ENCODE measurements around the gene CTIF. TPM values are rescaled to one million over a fixed set of nuclear protein-coding genes. Genes with fewer than 3 reads are reported as not detected.
A peak's percentile ranks its signal among the peaks of the same experiment; 100 is the strongest.

The CTIF gene
- total and polyA plus RNA-seq, 5 donors: 41.0 to 78.2 (median 48.5) TPM

DNA sequence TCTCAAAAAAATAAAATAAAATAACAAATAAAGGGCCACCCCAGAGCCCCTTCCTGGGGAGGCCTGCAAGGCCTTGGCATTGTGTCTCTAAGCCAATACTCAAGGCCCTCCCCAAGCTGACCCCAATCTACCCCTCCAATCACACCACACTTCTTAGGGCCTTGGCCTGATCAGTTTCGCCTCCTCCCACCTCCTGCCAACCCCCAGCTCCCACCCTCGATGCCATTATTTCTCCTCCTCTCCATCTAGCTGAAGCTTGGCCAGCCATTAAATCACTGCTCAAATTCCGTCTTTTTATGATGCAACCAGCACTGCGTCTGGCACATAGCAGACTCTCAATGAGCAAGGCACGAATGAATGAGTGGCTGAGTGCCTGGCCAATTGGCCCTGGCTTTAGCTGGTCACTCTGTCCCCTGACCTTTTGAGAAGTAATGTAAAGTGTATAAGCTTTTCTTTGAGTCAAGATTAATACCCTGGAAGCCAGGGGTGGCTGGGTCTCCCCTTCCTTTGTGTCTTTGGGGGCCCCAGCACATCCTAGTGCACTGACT is 356.0 kb downstream of the CTIF start:
- H3K27me3 ChIP-seq (ENCODE audit: control insufficient read depth, insufficient read depth): no peaks in the 10 kb centered on the region
- intact Hi-C loops (cut with DNase I): no loop called here
- no peak overlapping the region for H3K4me3 ChIP-seq (ENCODE audit: low read length)
- H3K4me1 ChIP-seq (ENCODE audit: control insufficient read depth, insufficient read depth, low read length): peaks cover 4% of the 10 kb centered on the region
- peak; percentile 72 to 86 (median 74) for DNase-seq
- 69% methylated on average over 5 of the region's 5 CpGs for WGBS
- no peaks in the 10 kb centered on the region for H3K9me3 ChIP-seq (ENCODE audit: control insufficient read depth, low read length)
- peak; percentile 44 to 53 for ATAC-seq
- H3K27ac ChIP-seq (ENCODE audit: low read length): no peak overlapping the region

DNA sequence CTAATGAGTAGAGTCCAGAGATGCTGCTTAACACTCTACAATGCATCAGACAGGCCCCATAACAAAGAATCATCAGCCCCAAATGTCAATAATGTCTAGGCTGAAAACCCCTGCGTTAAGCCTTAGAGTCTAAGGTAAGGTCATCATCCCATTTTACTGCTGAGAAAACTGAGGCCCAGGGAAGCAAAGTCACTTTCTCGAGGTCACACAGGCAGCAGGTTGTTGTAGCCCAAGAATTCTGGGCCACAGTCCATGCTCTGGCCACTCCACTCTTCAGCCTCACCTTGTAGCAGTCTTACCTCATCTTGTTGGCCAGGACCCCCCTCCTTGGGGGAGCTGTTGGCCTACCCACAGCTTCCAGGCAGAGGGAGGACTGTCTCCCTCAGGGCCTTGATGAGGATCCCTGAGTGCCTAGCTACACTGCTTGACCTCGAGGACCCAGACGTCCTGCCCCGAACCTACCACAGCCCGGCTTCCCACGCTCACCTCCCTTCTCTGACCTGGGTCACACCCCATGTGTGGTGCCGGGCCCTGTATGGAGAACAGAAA is 357.6 kb downstream of the CTIF start:
- Histone ChIP-seq H3K4me3 (ENCODE audit: low read length) (no peak overlapping the region), H3K27ac (ENCODE audit: low read length) (no peak overlapping the region), H3K9me3 (ENCODE audit: control insufficient read depth, low read length) (no peaks in the 10 kb centered on the region), H3K27me3 (ENCODE audit: control insufficient read depth, insufficient read depth) (no peaks in the 10 kb centered on the region), H3K4me1 (ENCODE audit: control insufficient read depth, insufficient read depth, low read length) (peaks cover 4% of the 10 kb centered on the region)
- ATAC-seq (no peak), DNase-seq (no peak)
- intact Hi-C loops (cut with DNase I): no loop called here
- WGBS: 88% methylated on average over 8 of the region's 8 CpGs

DNA sequence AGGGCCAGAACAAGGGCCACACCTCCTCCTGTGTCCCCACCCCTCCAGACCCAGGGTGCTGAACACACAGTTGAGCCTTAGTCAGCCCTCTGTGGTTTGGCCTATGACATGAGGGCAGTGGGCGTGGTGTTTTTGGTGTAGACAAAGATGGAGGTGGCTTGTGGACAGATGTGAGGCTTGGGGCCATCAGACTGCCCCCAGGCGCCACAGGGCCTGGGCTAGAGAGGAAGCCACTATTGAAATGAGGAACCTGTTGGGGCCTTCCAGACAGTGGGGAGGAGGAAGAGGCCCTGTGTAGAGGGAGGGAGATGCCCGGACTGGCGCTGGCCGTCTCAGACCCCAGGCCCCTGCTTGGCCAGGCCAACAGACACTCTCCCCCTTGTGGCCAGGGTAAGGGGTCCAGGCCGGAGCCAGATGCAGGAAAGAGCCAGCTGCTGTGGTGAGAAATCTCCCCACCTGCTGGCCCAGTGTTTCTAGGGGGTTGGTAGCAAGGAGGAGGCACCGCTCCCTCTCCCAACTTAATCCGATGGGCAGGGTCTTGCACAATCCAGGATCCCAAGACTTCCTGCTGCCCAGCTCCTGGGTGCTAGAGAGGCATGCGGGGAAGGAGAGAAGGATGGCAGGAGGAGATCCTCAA is 358.2 kb downstream of the CTIF start:
- Histone ChIP-seq H3K27ac (ENCODE audit: low read length) (peak overlapping the region; percentile 76), H3K4me3 (ENCODE audit: low read length) (no peak overlapping the region), H3K27me3 (ENCODE audit: control insufficient read depth, insufficient read depth) (no peaks in the 10 kb centered on the region), H3K9me3 (ENCODE audit: control insufficient read depth, low read length) (no peaks in the 10 kb centered on the region), H3K4me1 (ENCODE audit: control insufficient read depth, insufficient read depth, low read length) (peaks cover 6% of the 10 kb centered on the region)
- ATAC-seq (peak; percentile 63), DNase-seq (peak; percentile 75 to 91 (median 87))
- WGBS: 86% methylated on average over 9 of the region's 9 CpGs
- intact Hi-C loops (cut with DNase I): no loop called here

DNA sequence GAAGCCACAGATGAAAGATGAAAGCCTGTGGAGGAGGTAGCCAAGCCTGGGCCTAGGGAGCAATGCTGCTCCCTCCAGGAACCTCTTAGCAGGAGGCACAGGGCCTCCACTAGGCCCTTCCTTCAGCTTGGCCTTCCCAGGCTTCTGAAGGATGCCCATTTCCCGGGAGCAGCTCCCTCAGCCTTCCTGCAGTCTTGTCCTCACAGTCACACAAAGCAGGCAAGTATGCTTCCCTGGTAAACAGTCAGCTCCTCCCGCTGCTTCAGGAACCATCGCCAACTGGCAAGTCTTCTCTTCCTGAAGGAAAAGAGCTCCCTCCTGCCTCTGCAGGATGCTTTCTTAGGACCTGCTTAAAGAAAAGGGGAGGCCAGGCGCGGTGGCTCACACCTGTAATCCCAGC is 358.7 kb downstream of the CTIF start:
- Histone ChIP-seq H3K9me3 (ENCODE audit: control insufficient read depth, low read length) (no peaks in the 10 kb centered on the region), H3K4me1 (ENCODE audit: control insufficient read depth, insufficient read depth, low read length) (peaks cover 11% of the 10 kb centered on the region), H3K27me3 (ENCODE audit: control insufficient read depth, insufficient read depth) (no peaks in the 10 kb centered on the region), H3K4me3 (ENCODE audit: low read length) (no peak overlapping the region), H3K27ac (ENCODE audit: low read length) (peak overlapping the region; percentile 76)
- 61% methylated on average over 5 of the region's 5 CpGs for WGBS
- ATAC-seq (no peak), DNase-seq (peak in 1 of 3 donors; percentile 77)
- intact Hi-C loops (cut with DNase I): no loop called here

DNA sequence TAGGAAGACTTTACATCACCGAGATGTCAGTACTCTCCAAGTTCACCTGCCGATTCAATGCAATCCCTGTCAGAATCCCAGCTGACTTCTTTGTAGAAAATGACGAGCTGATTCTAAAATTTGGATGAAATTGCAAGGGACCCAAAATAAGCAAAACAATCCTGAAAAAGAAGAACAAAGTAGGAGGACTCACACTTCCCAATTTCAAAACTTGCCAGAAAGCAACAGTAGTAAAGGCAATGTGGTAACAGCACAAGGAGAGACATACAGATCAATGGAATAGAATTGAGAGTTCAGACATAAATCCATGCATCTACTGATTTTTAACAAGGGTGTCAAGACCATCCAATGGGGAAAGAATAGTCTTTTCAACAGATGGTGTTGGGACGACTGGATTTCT is 359.7 kb downstream of the CTIF start:
- Histone ChIP-seq H3K27me3 (ENCODE audit: control insufficient read depth, insufficient read depth) (no peaks in the 10 kb centered on the region), H3K4me3 (ENCODE audit: low read length) (no peak overlapping the region), H3K9me3 (ENCODE audit: control insufficient read depth, low read length) (no peaks in the 10 kb centered on the region), H3K4me1 (ENCODE audit: control insufficient read depth, insufficient read depth, low read length) (peaks cover 13% of the 10 kb centered on the region), H3K27ac (ENCODE audit: low read length) (no peak overlapping the region)
- no peak for DNase-seq
- 75% methylated on average over 4 of the region's 4 CpGs for whole genome bisulfite sequencing
- intact Hi-C loops (cut with DNase I): no loop called here
- no peak for ATAC-seq

DNA sequence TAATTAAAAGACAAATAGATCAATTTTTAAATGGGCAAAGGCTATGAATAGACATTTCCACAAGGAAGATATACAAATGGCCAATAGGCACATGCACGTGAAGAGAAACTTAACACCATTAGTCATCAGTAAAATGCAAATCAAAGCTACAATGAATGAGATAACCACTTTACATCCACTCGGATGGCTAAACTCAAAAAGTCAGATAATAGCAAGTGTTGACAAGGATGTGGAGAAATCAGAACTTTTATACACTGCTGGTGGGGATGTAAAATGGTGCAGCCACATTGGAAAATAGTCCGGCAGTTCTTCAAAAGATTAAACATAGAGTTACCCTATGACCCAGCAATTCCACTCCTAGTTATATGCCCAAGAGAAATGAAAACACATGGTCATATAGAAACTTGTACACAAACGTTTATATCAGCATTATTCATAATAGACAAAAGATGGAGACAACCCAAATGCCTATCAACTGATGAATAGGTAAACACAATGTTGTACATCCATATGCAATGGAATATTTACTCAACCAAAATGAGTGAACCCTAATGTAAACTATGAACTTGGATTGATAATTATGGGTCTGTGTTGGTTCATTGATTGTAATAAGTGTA is 360.8 kb downstream of the CTIF start:
- intact Hi-C loops (cut with DNase I): no loop called here
- Histone ChIP-seq H3K9me3 (ENCODE audit: control insufficient read depth, low read length) (no peaks in the 10 kb centered on the region), H3K27ac (ENCODE audit: low read length) (no peak overlapping the region), H3K4me3 (ENCODE audit: low read length) (no peak overlapping the region), H3K4me1 (ENCODE audit: control insufficient read depth, insufficient read depth, low read length) (peaks cover 13% of the 10 kb centered on the region), H3K27me3 (ENCODE audit: control insufficient read depth, insufficient read depth) (no peaks in the 10 kb centered on the region)
- DNase-seq (no peak), ATAC-seq (no peak)
- WGBS: 80% methylated on average over 4 of the region's 4 CpGs

DNA sequence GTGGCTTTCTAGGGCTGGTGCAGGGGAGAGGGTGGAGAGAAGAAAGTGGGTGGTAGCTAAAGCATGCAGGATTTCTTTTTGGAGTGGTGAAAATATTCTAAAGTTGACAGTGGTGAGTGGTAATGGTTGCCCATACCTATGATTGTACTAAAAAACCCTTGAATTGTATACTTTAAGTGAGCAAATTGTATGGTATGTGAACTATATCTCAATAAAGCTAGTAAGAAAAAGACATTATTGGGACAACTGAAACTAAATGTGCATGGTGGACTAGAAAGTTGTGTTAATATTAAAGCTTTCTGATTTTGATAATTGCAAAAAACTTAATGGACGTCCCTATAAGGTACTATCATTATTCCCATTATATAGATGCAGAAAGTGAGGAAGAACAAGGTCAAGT is 361.6 kb downstream of the CTIF start:
- no peaks in the 10 kb centered on the region for H3K9me3 ChIP-seq (ENCODE audit: control insufficient read depth, low read length)
- no peak for DNase-seq
- 83% methylated on average over 1 of the region's 1 CpG for WGBS
- no peak for ATAC-seq
- no peaks in the 10 kb centered on the region for H3K27me3 ChIP-seq (ENCODE audit: control insufficient read depth, insufficient read depth)
- intact Hi-C loops (cut with DNase I): no loop called here
- no peak overlapping the region for H3K4me3 ChIP-seq (ENCODE audit: low read length)
- no peak overlapping the region for H3K27ac ChIP-seq (ENCODE audit: low read length)
- H3K4me1 ChIP-seq (ENCODE audit: control insufficient read depth, insufficient read depth, low read length): peaks cover 13% of the 10 kb centered on the region

DNA sequence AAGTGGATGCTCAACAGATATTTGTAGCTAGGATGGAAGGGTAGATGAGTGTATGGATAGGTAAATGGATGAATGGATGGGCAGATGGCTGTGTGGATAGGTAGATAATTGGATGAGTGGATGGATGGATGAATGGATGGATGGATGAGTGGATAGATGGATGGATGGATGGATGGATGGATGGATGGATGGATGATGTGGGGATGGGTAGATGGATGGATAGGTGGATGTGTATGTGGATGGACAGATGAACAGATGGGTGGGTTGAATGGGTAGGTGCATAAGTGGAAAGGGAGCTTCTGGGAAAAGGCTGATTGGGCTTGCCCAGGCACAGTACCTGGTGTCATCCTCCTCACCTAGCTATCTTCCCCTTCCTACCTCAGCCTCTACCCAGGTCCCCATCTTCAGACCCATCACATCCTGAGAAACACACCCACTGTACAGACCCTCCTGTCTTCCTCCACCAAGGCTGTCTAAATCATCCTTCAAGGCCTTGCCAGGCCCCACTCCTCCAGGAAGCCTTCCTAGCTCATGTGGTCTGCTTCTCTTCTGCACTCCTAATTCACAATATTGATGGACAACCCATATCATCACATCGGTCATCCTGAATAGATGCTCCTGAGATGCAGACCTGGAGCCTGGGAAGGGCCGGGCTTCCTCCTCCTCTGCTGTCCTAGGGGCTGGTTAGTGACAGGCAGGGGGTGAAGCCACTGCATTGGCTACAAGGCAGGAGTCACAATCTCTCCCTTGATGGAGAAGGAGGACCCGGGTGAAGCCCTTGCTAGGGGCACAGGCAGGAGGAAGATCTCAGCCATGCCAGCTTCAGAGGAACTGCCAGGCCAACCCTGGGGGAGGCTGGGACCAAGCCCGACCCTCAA is 362.6 kb downstream of the CTIF start:
- WGBS: 43% methylated on average over 4 of the region's 4 CpGs
- H3K27me3 ChIP-seq (ENCODE audit: control insufficient read depth, insufficient read depth): no peaks in the 10 kb centered on the region
- intact Hi-C loops (cut with DNase I): no loop called here
- H3K9me3 ChIP-seq (ENCODE audit: control insufficient read depth, low read length): no peaks in the 10 kb centered on the region
- ATAC-seq (no peak), DNase-seq (no peak)
- no peak overlapping the region for H3K4me3 ChIP-seq (ENCODE audit: low read length)
- H3K4me1 ChIP-seq (ENCODE audit: control insufficient read depth, insufficient read depth, low read length): peaks cover 13% of the 10 kb centered on the region
- peak overlapping the region; percentile 54 for H3K27ac ChIP-seq (ENCODE audit: low read length)

DNA sequence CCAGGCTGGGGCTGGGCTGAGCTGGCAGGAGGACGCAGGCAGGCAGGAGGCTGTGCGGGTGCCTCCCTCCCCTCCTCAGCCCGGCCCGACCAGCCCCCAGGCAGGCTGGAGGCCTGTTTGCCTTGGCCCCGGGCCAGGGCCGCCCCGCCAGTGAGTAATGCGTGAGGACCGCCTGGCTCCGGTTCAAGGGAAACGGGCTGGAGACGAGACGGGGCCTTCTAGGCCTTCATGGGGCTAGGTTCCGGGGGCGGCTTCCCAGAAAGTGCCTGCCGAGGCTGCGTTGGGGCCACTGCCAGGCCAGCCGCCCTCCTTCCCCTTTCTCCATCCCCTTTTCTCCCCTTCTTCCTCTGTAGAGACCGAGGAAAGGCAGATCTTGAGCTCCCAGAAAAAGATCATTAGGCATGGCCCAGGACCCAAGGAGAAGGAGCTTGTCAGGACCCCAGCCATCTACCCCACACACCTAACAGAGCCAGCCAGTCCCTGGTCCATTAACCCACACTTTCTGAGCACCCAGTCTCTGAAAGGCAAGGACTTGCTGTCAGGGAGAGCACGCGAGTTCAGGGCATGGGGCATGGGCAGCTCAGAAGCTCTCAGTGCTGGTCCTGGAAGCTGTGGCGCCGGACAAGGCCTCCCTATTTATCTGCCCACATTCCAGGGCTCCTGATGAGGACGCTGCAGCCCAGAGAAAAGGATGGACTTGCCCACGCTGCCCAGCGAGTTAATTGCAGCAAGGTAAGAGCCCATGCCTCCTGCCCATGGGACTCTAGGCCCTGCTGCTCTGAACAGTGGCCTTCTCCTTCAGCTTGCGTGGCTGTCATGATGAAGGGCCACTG is 363.4 kb downstream of the CTIF start:
- peak overlapping the region; percentile 80 for H3K27ac ChIP-seq (ENCODE audit: low read length)
- intact Hi-C loops (cut with DNase I): no loop called here
- no peaks in the 10 kb centered on the region for H3K9me3 ChIP-seq (ENCODE audit: control insufficient read depth, low read length)
- no peak overlapping the region for H3K4me3 ChIP-seq (ENCODE audit: low read length)
- ATAC-seq: peak; percentile 94 to 95
- H3K4me1 ChIP-seq (ENCODE audit: control insufficient read depth, insufficient read depth, low read length): peaks cover 12% of the 10 kb centered on the region
- H3K27me3 ChIP-seq (ENCODE audit: control insufficient read depth, insufficient read depth): no peaks in the 10 kb centered on the region
- WGBS: 29% methylated on average over 27 of the region's 27 CpGs
- DNase-seq: peak; percentile 97 to 99 (median 98)

DNA sequence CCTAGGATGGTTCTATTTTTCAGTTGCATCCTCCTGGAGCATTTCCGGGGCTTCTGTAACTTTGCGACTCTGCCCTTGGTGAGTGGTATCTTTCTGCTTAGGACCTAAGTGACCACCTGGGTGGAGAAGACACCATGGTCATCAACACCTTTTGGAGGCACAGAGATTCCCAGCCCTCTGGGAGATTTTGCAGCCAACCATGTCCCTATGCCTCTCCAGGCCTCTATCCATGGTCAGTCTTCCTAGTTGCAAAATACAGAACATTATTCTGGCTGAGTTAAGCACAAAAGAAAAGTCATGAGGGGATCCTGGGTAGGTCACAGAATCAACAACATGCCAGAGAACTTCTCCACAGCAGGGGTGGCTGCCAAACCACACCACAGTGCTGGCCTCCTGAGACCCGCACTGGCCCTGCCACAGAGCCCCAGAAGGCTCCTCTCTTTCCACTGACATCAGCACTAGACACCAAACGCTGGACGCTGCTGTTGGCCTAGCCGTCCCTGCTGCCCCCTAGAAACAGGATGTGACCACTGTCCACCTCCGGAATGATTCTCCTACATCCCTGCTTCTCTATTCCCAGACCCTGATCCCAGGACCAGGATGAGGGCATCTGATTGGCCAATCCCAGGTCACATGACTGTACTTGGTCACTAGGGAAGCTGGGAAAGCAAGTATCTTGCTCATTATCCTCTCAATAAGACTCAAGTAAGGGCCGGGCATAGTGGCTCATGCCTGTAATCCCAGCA is 364.2 kb downstream of the CTIF start:
- intact Hi-C loops (cut with DNase I): no loop called here

More for the DNA sequence above, 364.2 kb downstream of the CTIF start:
- H3K27me3 ChIP-seq (ENCODE audit: control insufficient read depth, insufficient read depth): no peaks in the 10 kb centered on the region
- peak; percentile 87 to 94 (median 93) for DNase-seq
- no peak overlapping the region for H3K4me3 ChIP-seq (ENCODE audit: low read length)
- no peaks in the 10 kb centered on the region for H3K9me3 ChIP-seq (ENCODE audit: control insufficient read depth, low read length)
- peak; percentile 77 to 87 for ATAC-seq
- peaks cover 8% of the 10 kb centered on the region for H3K4me1 ChIP-seq (ENCODE audit: control insufficient read depth, insufficient read depth, low read length)
- WGBS: 59% methylated on average over 8 of the region's 8 CpGs
- peak overlapping the region; percentile 80 for H3K27ac ChIP-seq (ENCODE audit: low read length)
